NCI-H2196 (cell line): ENCODE data around the gene SLC35E4.
A peak's percentile ranks its signal among the peaks of the same experiment; 100 is the strongest.

Experiments used
- DNase-seq: peaks from one replicate; lab custom pipeline; 2025; ENCODE audit not compliant: unreplicated experiment; lab: John Stamatoyannopoulos, UW

Gene SLC35E4

DNA sequence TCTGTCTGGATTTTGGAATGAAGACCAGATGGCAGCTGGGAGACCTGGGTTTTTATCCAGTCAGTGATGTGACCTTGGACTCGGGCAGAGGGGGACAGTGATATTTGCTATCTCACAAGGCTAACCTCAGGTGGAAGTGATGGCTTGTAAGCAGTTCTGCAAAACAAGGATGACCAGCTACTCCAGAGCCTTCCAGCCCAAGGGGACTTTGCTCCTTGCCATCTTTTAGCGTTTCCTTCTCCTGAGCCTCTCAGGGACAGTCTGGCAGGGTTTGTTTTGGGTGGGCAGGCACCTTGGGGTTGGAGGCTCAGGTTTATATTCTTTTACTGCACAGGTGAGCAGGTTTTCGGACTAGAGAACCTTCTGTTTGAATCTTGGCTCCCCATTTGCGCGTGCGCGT lies 49.6 kb downstream of the SLC35E4 start:
- DNase-seq, result no peak

DNA sequence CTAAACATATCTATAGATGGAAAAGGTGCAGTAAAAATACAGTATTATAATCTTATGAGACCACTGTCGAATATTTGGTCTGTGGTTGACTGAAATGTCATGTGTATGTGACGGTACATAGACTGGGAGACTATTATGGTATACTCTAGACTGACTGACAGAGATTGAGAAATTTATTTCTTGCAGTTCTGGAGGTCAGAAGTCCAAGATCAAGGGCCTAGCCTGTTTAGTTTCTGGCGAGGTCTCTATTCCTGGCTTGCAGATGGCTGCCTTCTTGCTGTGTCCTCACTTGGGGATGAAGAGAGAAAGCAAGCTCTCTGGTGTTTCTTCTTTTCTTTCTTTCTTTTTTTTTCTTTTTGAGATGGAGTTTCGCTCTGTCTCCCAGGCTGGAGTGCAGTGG lies 51.8 kb downstream of the SLC35E4 start:
- DNase-seq, result no peak

DNA sequence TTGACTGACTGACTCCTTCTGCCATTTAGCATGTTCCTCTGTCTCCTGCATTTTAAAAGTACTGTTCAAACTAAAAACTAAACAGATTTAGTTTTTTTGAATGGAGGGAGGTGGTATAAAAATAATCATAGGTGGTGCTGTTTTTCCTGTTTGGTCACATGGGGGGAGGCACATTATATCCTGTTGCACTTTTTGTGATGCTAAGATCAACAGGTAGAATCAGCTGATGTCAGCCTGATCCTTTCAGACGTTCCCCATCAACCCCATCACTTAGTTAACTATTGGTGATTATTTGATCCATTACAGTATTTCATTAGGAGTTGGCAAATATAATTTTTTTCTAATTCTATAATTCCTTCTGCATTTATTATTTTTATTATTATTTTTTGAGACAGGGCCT lies 54.0 kb downstream of the SLC35E4 start:
- DNase-seq, result no peak

DNA sequence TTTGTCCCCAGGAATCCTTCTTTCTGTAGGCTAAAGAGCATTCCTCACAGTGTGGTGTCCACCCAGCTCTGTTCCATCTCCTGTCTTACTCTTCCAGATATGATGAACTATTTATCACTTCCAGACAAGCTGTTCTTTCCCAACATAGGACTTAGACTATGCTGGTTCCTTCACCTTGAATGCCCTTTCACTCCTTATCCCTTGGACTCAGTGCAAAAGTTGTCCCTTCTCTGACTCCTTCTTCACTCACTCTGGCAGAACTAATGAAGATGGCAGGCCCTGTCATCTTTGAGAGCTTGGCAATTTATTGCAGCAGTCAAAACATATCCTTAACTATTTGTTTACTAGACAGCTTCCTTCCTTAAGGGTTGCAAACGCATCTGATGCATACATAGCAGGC lies 55.6 kb downstream of the SLC35E4 start:
- no peak for DNase-seq

DNA sequence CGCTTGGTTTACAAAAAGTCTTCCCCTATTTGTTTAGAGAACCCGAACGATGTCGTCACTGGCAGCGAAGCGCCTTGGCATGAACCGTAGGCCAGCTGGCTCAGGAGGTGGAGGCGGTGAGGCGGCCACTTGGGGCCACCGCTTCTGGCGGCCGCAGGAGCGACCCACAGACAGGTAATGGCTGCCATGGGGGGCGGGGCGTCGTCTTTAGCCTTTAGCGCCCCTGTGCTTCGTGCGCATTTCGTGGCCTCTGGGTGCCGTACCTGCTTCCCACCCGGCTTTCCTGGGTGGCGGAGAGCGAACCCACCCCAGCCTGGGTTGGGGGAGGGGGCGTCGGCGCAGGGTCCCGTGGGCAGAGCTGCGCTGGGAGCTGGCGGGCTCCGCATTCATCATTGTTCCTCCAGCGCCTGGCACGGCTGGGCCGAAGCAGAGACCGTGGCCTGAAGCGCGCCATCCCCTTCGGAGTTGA lies 58.6 kb downstream of the SLC35E4 start:
- DNase-seq, result peak; percentile 52

DNA sequence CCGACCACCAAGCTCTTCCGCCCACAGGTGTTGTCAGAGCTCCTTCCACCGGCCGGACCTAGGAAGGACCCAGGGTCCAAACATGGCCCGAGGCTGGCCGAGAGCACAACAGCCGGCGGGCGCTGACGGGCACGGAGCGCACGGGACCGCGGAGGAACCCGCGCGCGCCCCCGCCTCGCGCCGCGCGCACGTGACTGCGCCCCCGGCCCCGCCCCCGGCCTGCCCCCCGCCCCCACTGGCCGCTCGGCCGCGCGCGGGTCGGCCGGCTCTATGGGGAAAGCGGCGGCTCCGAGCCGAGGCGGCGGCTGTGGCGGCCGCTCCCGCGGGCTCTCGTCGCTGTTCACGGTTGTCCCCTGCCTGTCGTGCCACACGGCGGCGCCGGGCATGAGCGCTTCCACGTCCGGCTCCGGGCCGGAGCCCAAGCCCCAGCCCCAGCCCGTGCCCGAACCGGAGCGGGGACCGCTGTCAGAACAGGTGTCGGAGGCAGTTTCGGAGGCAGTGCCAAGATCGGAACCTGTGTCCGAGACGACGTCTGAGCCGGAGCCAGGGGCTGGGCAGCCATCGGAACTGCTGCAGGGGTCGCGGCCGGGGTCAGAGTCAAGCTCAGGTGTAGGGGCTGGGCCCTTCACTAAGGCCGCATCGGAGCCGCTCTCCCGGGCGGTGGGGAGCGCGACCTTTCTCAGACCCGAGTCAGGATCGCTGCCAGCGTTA lies 59.2 kb downstream of the SLC35E4 start, which contains the start of gene OSBP2:
OSBP2 (plus strand) TSS at position 235 of the 711 bp plus-strand sequence; CDS start at position 271, 36 bp downstream.
- peak; percentile 24 for DNase-seq

DNA sequence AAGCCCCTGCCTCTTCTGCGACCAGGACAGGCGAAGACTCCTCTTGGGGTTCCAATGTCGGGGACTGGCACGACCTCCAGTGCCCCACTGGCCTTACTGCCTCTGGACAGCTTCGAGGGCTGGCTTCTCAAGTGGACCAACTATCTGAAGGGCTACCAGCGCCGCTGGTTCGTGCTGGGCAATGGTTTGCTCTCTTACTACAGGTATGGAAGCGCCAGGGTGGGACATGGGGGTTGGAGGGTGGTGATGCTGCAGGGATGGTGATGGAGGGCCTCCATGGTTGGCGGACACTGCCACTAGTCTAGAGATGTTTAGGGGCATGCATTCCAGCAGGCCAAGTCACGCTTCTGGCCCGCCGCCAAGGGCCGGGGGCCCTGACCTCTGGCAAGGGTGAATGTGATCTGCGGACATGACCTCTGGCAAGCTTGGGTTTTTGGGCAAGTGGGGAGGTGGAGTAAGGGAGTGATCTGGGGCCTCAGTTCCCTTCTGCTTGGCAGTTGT lies 59.8 kb downstream of the SLC35E4 start:
- no peak for DNase-seq

DNA sequence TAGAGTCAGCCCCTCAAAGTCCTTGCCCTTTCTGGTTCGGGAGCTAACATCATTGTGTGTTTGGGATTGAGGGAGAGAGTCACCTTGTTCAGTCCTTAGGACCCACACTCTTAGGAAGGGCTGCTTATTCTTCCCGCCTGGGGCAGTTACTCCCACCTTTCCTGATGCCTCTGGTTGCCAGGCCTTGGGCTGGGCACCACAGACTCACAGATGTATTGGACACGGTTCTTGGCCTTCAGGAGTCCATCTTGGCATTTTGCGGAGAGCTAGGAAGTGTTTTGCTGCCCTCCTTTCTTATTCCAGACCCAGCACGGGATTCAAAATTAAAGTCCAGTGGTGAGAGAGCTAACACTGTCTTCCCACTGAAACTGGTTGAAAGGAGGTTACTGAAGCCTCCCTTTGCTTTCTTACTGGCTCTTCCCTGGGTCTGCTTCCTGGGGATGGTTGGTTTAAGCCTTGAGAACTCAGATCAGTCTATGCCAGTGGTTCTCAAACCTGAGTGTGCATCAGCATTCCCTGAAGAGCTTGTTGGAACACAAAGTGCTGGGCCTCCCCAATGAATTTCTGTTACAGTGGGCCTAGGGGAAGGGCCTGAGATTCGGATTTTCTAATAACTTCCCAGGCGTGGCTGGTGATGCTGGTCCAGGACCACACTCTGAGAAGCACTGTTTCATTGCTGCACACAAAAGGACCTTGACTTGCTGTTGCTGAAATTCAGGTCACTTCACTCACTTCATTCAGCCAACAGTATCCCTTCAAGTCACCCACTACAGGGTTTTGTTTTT lies 60.5 kb downstream of the SLC35E4 start:
- no peak for DNase-seq
